ENCODE data around the gene OR6C68.
"Not testable (repeated sequence)": the region's sequence is repeated elsewhere in the genome, so short reads cannot be mapped to it uniquely, and the experiment has no call there.

OR6C68 gene

GRCh38 chr12:55492078-55492477 is at the start of gene OR6C68:
Gene OR6C68, plus strand, starts transcription at chr12:55492378. Its CDS starts 0 bp downstream, at chr12:55492378.
- Histone ChIP-seq H3K36me3 (no peaks in the 10 kb centered on the region), H3K9me3 (no peaks in the 10 kb centered on the region), H3K4me1 (no peaks in the 10 kb centered on the region), H3K27me3 (no peaks in the 10 kb centered on the region), H3K4me3 (no peak within 1 kb of the TSS), H3K27ac (no peak within 1 kb of the TSS)
- intact Hi-C loops (cut with DNase I; ENCODE audit: low total_unique reads) = no loop called here
- DNase-seq = no peak
- no peak for TF ChIP-seq CTCF (IDR thresholded peaks at IDR 0.05)

- no peaks in the 10 kb centered on the region for H3K36me3 ChIP-seq
- H3K4me1 ChIP-seq = no peaks in the 10 kb centered on the region
- no peak within 1 kb of the TSS for H3K27ac ChIP-seq
- no peaks in the 10 kb centered on the region for H3K27me3 ChIP-seq
- no peak for TF ChIP-seq CTCF (IDR thresholded peaks at IDR 0.05)
- no peak within 1 kb of the TSS for H3K4me3 ChIP-seq
- DNase-seq = no peak
- peaks cover 0 to 4% (median 0%) of the 10 kb centered on the region in 3 donors for H3K9me3 ChIP-seq
- intact Hi-C loops (cut with DNase I; ENCODE audit: low total_unique reads) = no loop called here
These were observed 48.4 kb upstream of the OR6C68 start, which contains the start of gene OR6C2 for GRCh38 chr12:55443776-55444175. Gene OR6C2, plus strand, starts transcription at chr12:55444076. Its CDS starts 8,138 bp downstream, at chr12:55452214.

- DNase-seq = no peak
- Histone ChIP-seq H3K4me1 (no peaks in the 10 kb centered on the region), H3K27ac (no peak overlapping the region), H3K9me3 (peaks cover 0 to 4% (median 0%) of the 10 kb centered on the region in 3 donors), H3K4me3 (no peak overlapping the region), H3K27me3 (no peaks in the 10 kb centered on the region), H3K36me3 (no peaks in the 10 kb centered on the region)
- intact Hi-C loops (cut with DNase I; ENCODE audit: low total_unique reads) = no loop called here
- no peak for TF ChIP-seq CTCF (IDR thresholded peaks at IDR 0.05)
These were observed 46.8 kb upstream of the OR6C68 start for GRCh38 chr12:55445357-55445756.

GRCh38 chr12:55446326-55446725 is 45.9 kb upstream of the OR6C68 start:
- H3K4me1 ChIP-seq = no peaks in the 10 kb centered on the region
- no peaks in the 10 kb centered on the region for H3K27me3 ChIP-seq
- peaks cover 0 to 3% (median 0%) of the 10 kb centered on the region in 3 donors for H3K9me3 ChIP-seq
- no peak overlapping the region for H3K4me3 ChIP-seq
- TF ChIP-seq CTCF (IDR thresholded peaks at IDR 0.05) = no peak
- H3K27ac ChIP-seq = no peak overlapping the region
- DNase-seq = no peak
- intact Hi-C loops (cut with DNase I; ENCODE audit: low total_unique reads) = no loop called here
- no peaks in the 10 kb centered on the region for H3K36me3 ChIP-seq

GRCh38 chr12:55448825-55449224 is 43.4 kb upstream of the OR6C68 start:
- intact Hi-C loops (cut with DNase I; ENCODE audit: low total_unique reads) = no loop called here

GRCh38 chr12:55464926-55465325 is 27.3 kb upstream of the OR6C68 start:
- H3K4me1 ChIP-seq; H3K4me3 ChIP-seq; H3K36me3 ChIP-seq; DNase-seq; H3K9me3 ChIP-seq; H3K27me3 ChIP-seq; intact Hi-C loops (cut with DNase I; ENCODE audit: low total_unique reads); H3K27ac ChIP-seq: not testable (repeated sequence)

More at GRCh38 chr12:55448825-55449224, 43.4 kb upstream of the OR6C68 start:
- no peak for DNase-seq
- Histone ChIP-seq H3K4me1 (no peaks in the 10 kb centered on the region), H3K9me3 (no peaks in the 10 kb centered on the region), H3K27me3 (no peaks in the 10 kb centered on the region), H3K27ac (no peak overlapping the region), H3K4me3 (no peak overlapping the region), H3K36me3 (no peaks in the 10 kb centered on the region)
- no peak for TF ChIP-seq CTCF (IDR thresholded peaks at IDR 0.05)
